SJCRH30 (cell line): ENCODE data around the gene CPXM2. TPM values are rescaled to one million over a fixed set of nuclear protein-coding genes. Genes with fewer than 3 reads are reported as not detected.

Experiments
- DNase-seq, 2 experiments: peaks; one replicate each; pipeline ENCODE4 v3.0.0-alpha.2; 2015 to 2020
- H3K27ac ChIP-seq: fragments of 250-450 bp; sonication (Bioruptor Pico); 2 replicates; pipeline ENCODE4 v1.5.1; 2020; ENCODE audit warnings: mild to moderate bottlenecking, moderate library complexity
- H3K27me3 ChIP-seq: fragments of 250-450 bp; sonication (Bioruptor Pico); 2 replicates; pipeline ENCODE4 v1.5.1; 2020; ENCODE audit warnings: mild to moderate bottlenecking, moderate library complexity
- H3K36me3 ChIP-seq: fragments of 250-450 bp; sonication (Bioruptor Pico); 2 replicates; pipeline ENCODE4 v1.5.1; 2020; ENCODE audit warnings: mild to moderate bottlenecking, moderate library complexity
- H3K4me1 ChIP-seq: fragments of 250-450 bp; sonication (Bioruptor Pico); 2 replicates; pipeline ENCODE4 v1.5.1; 2020; ENCODE audit warnings: mild to moderate bottlenecking, moderate library complexity
- H3K4me3 ChIP-seq: fragments of 250-450 bp; sonication (Bioruptor Pico); 2 replicates; pipeline ENCODE4 v1.5.1; 2020; ENCODE audit warnings: mild to moderate bottlenecking, moderate library complexity
- H3K9me3 ChIP-seq: fragments of 250-450 bp; sonication (Bioruptor Pico); replicated peaks from 2 replicates; pipeline ENCODE4 v1.5.1; 2020; ENCODE audit warnings: mild to moderate bottlenecking, moderate library complexity
- total RNA-seq: library from RNA; depleted of rRNA; stranded (reverse); fragments of >200 nt; shearing (Covaris generic); gene quantifications from 2 replicates; pipeline ENCODE4 v1.2.3, GENCODE V29; 2014

The CPXM2 gene
- total RNA-seq, 1 experiment from 2014 or later = not detected

GRCh38 chr10:123757853-123758252 is 133.8 kb downstream of the CPXM2 start:
- H3K4me3 ChIP-seq = no peak overlapping the region
- H3K27ac ChIP-seq = no peak overlapping the region
- no peaks in the 10 kb centered on the region for H3K4me1 ChIP-seq
- H3K36me3 ChIP-seq = no peaks in the 10 kb centered on the region
- H3K27me3 ChIP-seq = no peaks in the 10 kb centered on the region; the same call in 1 of the 2 replicates
- DNase-seq = no peak
- no peaks in the 10 kb centered on the region for H3K9me3 ChIP-seq

DNA sequence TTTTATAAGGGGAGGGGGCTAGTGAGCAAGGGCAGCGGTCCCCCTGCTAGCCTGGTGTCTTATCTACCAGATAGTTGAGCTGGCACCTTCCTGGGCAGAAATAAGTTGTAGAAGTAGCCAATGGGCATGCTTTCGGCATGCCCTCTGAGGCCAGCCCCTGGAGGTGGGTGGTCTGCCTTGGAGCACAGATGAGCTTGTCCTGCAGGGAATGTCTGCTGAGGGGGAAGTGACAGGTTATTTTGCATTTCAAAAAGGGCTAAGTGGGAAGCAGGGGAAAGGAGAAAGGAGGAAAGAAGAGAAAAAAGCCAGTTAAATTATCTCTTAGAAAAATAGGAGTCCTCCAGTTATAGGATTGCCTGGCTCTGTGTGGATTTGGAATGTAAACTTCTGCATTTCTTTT is 136.5 kb downstream of the CPXM2 start:
- no peak overlapping the region for H3K4me3 ChIP-seq
- H3K36me3 ChIP-seq = no peaks in the 10 kb centered on the region
- H3K4me1 ChIP-seq = no peaks in the 10 kb centered on the region
- no peaks in the 10 kb centered on the region for H3K9me3 ChIP-seq
- no peak for DNase-seq
- no peaks in the 10 kb centered on the region; the same call in 1 of the 2 replicates for H3K27me3 ChIP-seq
- H3K27ac ChIP-seq = no peak overlapping the region

- H3K27me3 ChIP-seq = no peaks in the 10 kb centered on the region; the same call in 1 of the 2 replicates
- no peak overlapping the region for H3K27ac ChIP-seq
- no peak for DNase-seq
- H3K36me3 ChIP-seq = no peaks in the 10 kb centered on the region
- H3K4me1 ChIP-seq = no peaks in the 10 kb centered on the region
- no peak overlapping the region for H3K4me3 ChIP-seq
- no peaks in the 10 kb centered on the region for H3K9me3 ChIP-seq
These were observed 137.5 kb downstream of the CPXM2 start for GRCh38 chr10:123754123-123754522.

GRCh38 chr10:123751342-123752134 is 140.1 kb downstream of the CPXM2 start:
- H3K4me1 ChIP-seq = no peaks in the 10 kb centered on the region
- H3K27ac ChIP-seq = no peak overlapping the region
- no peaks in the 10 kb centered on the region for H3K36me3 ChIP-seq
- no peak for DNase-seq
- H3K4me3 ChIP-seq = no peak overlapping the region
- H3K27me3 ChIP-seq = no peaks in the 10 kb centered on the region
- H3K9me3 ChIP-seq = no peaks in the 10 kb centered on the region

DNA sequence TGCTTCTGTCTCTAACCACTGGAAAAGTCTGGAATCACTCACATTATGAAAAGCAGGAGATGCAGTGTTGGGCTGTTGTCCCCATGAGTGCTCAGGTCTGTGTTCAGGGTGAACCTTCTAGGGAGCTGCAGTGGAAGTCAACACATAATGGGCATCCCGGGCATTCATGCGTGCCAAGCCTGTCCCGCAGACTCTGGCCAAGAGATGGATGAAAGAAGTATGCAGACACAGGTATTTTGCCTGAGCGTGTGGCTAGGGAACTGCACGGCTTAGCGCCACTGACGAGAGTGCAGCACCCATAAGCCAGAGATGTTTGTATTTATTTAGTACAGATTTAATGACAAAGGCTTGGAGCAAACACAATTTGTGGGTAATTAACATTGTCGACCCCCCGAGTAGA is 140.7 kb downstream of the CPXM2 start:
- no peaks in the 10 kb centered on the region for H3K36me3 ChIP-seq
- no peak for DNase-seq
- H3K4me3 ChIP-seq = no peak overlapping the region
- no peak overlapping the region for H3K27ac ChIP-seq
- no peaks in the 10 kb centered on the region for H3K9me3 ChIP-seq
- no peaks in the 10 kb centered on the region for H3K27me3 ChIP-seq
- no peaks in the 10 kb centered on the region for H3K4me1 ChIP-seq

GRCh38 chr10:123748711-123749110 is 142.9 kb downstream of the CPXM2 start:
- no peaks in the 10 kb centered on the region for H3K9me3 ChIP-seq
- no peak overlapping the region for H3K4me3 ChIP-seq
- no peaks in the 10 kb centered on the region for H3K27me3 ChIP-seq
- no peak for DNase-seq
- no peaks in the 10 kb centered on the region for H3K36me3 ChIP-seq
- no peak overlapping the region for H3K27ac ChIP-seq
- no peaks in the 10 kb centered on the region for H3K4me1 ChIP-seq

DNA sequence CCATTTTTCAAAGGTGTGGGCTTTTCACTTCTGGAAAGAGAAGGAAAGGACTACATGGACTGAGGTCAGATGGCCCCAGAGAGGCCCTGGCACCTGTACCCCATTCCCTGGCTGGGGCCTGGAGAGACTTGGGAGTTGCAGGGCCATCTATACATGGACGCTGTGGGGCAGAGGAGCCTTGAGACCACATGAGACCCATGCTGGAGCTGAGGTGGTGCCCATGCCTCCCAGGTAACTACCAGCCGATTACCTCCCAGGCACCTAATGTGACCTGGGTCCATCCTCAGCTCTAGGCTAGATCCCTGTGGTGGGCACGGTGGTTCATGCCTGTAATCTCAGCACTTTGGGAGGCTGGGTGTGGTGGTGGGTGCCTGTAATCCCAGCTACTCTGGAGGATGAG is 144.2 kb downstream of the CPXM2 start:
- no peaks in the 10 kb centered on the region for H3K4me1 ChIP-seq
- no peaks in the 10 kb centered on the region for H3K36me3 ChIP-seq
- no peak overlapping the region for H3K27ac ChIP-seq
- H3K27me3 ChIP-seq = no peaks in the 10 kb centered on the region
- H3K9me3 ChIP-seq = no peaks in the 10 kb centered on the region
- no peak overlapping the region for H3K4me3 ChIP-seq
- no peak for DNase-seq

DNA sequence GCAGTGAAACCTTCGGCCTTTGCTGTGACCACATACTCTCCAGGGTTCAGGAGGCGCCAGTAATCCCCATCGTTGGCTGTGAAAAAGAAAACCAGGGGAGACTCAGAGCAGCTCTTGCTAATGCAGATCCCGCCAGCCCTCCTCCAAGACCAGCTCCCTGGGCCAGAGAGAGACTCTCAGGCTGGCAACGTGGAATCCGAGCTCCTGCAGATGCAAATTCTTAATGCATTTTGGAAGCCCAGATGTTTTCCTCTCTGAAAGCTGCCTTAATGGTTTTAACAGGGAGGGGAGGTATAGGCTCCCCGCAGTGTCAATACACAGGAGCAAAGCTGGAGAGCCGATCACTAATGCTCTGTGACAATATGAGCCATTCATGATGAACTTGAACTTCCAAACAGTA is 144.7 kb downstream of the CPXM2 start:
- Histone ChIP-seq H3K36me3 (no peaks in the 10 kb centered on the region), H3K9me3 (no peaks in the 10 kb centered on the region), H3K27me3 (no peaks in the 10 kb centered on the region), H3K4me1 (no peaks in the 10 kb centered on the region), H3K4me3 (no peak overlapping the region), H3K27ac (no peak overlapping the region)
- DNase-seq = no peak

- Histone ChIP-seq H3K4me3 (no peak overlapping the region), H3K9me3 (no peaks in the 10 kb centered on the region), H3K27me3 (no peaks in the 10 kb centered on the region), H3K36me3 (no peaks in the 10 kb centered on the region), H3K27ac (no peak overlapping the region), H3K4me1 (no peaks in the 10 kb centered on the region)
- DNase-seq = no peak
These were observed 145.1 kb downstream of the CPXM2 start for GRCh38 chr10:123746520-123746919.

DNA sequence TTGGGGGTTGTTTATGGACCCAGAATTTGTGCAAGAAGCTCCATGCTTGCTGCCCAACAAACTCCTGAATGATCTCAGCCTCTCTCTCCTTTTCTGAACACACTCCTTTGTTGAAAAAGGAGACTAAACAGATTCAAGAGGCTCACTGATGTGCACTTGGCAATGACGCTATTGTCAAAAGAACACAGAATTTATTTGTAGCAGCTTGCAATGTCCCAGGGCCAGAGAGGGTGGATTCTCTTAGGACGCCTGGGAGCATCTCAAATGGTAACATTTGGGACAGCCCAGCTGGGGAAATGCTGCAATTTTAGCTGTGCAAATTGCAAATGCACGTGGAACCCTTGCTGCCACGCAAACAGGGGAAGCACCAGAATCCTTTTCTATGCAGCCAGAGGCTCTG is 145.5 kb downstream of the CPXM2 start:
- H3K36me3 ChIP-seq = no peaks in the 10 kb centered on the region
- H3K27me3 ChIP-seq = no peaks in the 10 kb centered on the region
- H3K4me1 ChIP-seq = no peaks in the 10 kb centered on the region
- no peaks in the 10 kb centered on the region for H3K9me3 ChIP-seq
- DNase-seq = no peak
- no peak overlapping the region for H3K4me3 ChIP-seq
- no peak overlapping the region for H3K27ac ChIP-seq

DNA sequence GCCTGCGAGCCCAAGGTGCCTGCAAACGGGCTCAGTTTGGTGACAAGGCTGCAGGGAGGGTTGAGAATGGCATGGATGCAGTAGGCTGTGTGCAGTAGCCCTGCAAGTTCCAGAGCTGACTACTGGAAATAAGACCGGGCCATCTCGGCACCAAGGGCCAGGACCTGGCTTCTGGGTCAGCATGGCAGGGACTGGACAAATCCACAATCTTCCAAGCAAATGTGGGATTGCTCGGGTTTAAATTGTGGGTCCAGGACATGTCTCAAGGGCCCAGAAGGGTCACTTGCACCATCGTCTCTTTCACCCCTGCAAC is 147.4 kb downstream of the CPXM2 start:
- no peaks in the 10 kb centered on the region for H3K9me3 ChIP-seq
- no peak for DNase-seq
- no peaks in the 10 kb centered on the region for H3K4me1 ChIP-seq
- no peaks in the 10 kb centered on the region for H3K27me3 ChIP-seq
- no peak overlapping the region for H3K27ac ChIP-seq
- H3K36me3 ChIP-seq = no peaks in the 10 kb centered on the region
- no peak overlapping the region for H3K4me3 ChIP-seq

- DNase-seq = no peak
- Histone ChIP-seq H3K27me3 (no peaks in the 10 kb centered on the region), H3K4me3 (no peak overlapping the region), H3K9me3 (no peaks in the 10 kb centered on the region), H3K4me1 (no peaks in the 10 kb centered on the region), H3K27ac (no peak overlapping the region), H3K36me3 (no peaks in the 10 kb centered on the region)
These were observed 148.0 kb downstream of the CPXM2 start for GRCh38 chr10:123743441-123744223.

GRCh38 chr10:123742751-123743440 is 148.7 kb downstream of the CPXM2 start:
- Histone ChIP-seq H3K4me3 (no peak overlapping the region), H3K4me1 (no peaks in the 10 kb centered on the region), H3K36me3 (no peaks in the 10 kb centered on the region), H3K27me3 (no peaks in the 10 kb centered on the region), H3K9me3 (no peaks in the 10 kb centered on the region), H3K27ac (no peak overlapping the region)
- no peak for DNase-seq

DNA sequence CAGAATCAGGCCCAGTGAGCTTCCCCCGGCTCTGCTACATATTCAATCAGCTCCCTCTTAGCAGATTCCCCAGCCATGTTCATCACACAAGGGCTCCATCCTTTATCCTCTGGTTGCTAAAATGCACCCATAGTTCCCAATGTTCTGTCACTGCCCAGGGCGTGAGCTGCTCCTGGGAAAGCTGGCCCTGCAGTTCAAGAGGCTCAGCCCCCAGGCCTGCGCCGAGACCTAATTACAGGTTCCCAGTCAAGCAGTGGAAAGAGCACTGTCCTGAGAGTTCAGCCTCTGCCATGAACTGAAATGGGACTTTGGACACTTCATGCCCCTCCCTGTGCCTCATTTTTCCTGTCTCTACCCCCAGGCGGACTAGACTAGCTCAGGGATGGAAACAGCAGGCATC is 149.9 kb downstream of the CPXM2 start:
- H3K27me3 ChIP-seq = no peaks in the 10 kb centered on the region

GRCh38 chr10:123741146-123741545 is 150.5 kb downstream of the CPXM2 start:
- Histone ChIP-seq H3K27ac (no peak overlapping the region), H3K9me3 (no peaks in the 10 kb centered on the region), H3K27me3 (no peaks in the 10 kb centered on the region), H3K36me3 (no peaks in the 10 kb centered on the region), H3K4me3 (no peak overlapping the region), H3K4me1 (no peaks in the 10 kb centered on the region)
- no peak for DNase-seq

More for the DNA sequence above, 149.9 kb downstream of the CPXM2 start:
- DNase-seq = no peak
- Histone ChIP-seq H3K4me1 (no peaks in the 10 kb centered on the region), H3K4me3 (no peak overlapping the region), H3K9me3 (no peaks in the 10 kb centered on the region), H3K27ac (no peak overlapping the region), H3K36me3 (no peaks in the 10 kb centered on the region)
